Activated T-helper 17 cell treated with anti-CD3 and anti-CD28 coated beads, Interleukin-2, amount 50 U/mL, for 72 hours (primary cell): ENCODE data around the gene CFAP74. TPM values are rescaled to one million over a fixed set of nuclear protein-coding genes. Genes with fewer than 3 reads are reported as not detected.
"Not testable (repeated sequence)": the region's sequence is repeated elsewhere in the genome, so short reads cannot be mapped to it uniquely, and the experiment has no call there.

Experiments
- ATAC-seq: fragments of 150-1000 bp; cut with Tn5 transposase; replicated peaks from 2 replicates; pipeline ENCODE4 v1.10.0; 2021; ENCODE audit warnings: mild to moderate bottlenecking, moderate library complexity
- H3K27ac Mint-ChIP-seq: one replicate; pipeline ENCODE4 v1.8.0; 2022; ENCODE audit warnings: mixed read lengths
- H3K27me3 Mint-ChIP-seq: one replicate; pipeline ENCODE4 v1.8.0; 2022; ENCODE audit warnings: mixed read lengths
- H3K36me3 Mint-ChIP-seq: one replicate; pipeline ENCODE4 v1.8.0; 2022; ENCODE audit warnings: low read depth, mild to moderate bottlenecking, mixed read lengths
- H3K4me1 Mint-ChIP-seq: one replicate; pipeline ENCODE4 v1.8.0; 2022; ENCODE audit warnings: mixed read lengths
- H3K4me3 Mint-ChIP-seq: one replicate; pipeline ENCODE4 v1.8.0; 2022; ENCODE audit warnings: mild to moderate bottlenecking, mixed read lengths
- H3K9me3 Mint-ChIP-seq: one replicate; pipeline ENCODE4 v1.8.0; 2022; ENCODE audit warnings: mixed read lengths
- total RNA-seq, 2 donors: library from RNA; stranded (reverse); gene quantifications; one replicate each; pipeline ENCODE4 v1.2.3, GENCODE V29; 2022

The CFAP74 gene
- total RNA-seq, 2 donors from 2014 or later, result not detected

DNA sequence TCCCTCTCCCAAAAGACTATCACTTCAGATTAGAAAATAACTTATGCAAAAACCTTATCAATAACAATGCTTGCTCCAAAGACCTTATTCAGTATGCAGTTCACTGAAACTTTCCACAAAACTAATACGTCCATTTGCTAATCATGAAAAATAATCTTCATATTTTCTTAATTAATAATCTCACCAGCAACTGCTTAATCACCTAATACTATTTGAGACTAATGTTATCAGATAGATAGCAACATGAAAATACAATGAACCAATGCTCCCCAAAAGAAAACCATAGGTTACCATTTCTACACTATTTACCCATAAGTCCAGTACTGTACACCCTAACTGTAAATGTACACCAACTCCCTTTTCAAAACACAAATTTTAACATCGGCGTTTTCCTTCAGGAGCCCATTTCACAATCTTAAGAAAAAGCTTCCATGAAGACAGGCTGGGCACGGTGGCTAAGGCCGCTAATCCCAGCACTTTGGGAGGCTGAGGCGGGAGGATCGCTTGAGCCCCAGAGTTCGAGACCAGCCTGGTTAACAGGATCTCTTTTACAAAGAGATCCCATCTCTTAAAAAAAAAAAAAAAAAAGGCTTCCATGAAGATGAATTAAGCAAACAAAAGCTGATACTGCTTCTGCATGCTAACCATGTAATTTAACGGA is 114.4 kb downstream of the CFAP74 start:
- Mint-ChIP-seq H3K9me3 (no peaks in the 10 kb centered on the region), H3K27ac (peak overlapping the region; percentile 62), H3K27me3 (no peaks in the 10 kb centered on the region), H3K36me3 (peaks cover 35% of the 10 kb centered on the region), H3K4me3 (peak overlapping the region; percentile 90), H3K4me1 (peaks cover 16% of the 10 kb centered on the region)
- no peak for ATAC-seq

DNA sequence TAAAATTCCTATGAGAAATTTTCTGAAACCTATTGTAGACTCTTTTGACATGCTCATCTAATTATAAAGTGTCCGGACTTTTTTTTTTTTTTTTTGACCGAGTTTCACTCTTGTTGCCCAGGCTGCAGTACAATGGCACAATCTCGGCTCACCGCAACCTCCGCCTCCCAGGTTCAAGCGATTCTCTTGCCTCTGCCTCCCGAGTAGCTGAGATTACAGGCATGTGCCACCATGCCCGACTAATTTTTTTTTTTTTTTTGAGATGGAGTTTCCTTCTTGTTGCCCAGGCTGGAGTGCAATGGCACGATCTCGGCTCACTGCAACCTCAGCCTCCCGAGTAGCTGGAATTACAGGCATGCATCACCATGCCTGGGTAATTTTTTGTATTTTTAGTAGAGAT is 119.7 kb downstream of the CFAP74 start:
- Mint-ChIP-seq H3K4me1 (peaks cover 34% of the 10 kb centered on the region), H3K27ac (peak overlapping the region; percentile 52), H3K4me3 (peak overlapping the region; percentile 38), H3K36me3 (peaks cover 65% of the 10 kb centered on the region)
- H3K9me3 Mint-ChIP-seq, ATAC-seq, H3K27me3 Mint-ChIP-seq: not testable (repeated sequence)

DNA sequence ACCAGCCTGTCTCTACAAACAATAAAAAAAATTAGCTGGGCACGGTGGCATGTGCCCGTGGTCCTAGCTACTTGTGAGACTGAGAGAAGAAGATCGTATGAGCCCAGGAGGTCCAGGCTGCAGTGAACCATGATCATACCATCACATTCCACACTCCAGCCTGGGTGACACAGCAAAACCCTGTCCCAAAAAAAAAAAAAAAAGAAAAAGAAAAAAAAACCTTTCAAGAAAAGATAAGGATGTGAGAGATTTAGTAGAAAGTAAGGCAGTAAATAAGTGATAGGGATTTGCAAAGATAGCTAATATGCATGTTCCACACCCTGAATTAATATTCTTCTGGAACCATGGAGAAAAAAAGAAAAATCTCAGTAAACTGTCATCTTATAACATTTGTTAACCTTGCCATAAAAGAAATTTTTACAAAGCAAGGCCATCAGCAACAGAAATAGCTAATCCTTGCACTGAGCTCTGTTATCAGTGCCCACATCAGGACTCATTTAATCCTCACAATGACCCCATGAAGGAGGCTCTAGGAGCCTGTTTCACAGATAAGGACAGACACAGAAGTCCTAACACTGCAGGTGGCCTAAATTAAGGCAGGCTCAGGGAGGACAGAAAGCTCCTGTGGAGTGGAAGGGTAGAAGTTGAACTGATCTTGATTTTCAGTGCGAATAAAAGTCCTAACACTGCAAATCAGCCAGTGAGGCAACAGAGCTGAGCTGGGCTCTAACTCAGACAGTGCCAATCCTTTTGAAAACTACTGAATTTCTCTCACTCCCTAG is 120.3 kb downstream of the CFAP74 start:
- no peak for ATAC-seq
- no peaks in the 10 kb centered on the region for H3K9me3 Mint-ChIP-seq
- H3K27ac Mint-ChIP-seq, result peak overlapping the region; percentile 52
- no peaks in the 10 kb centered on the region for H3K27me3 Mint-ChIP-seq
- peaks cover 37% of the 10 kb centered on the region for H3K4me1 Mint-ChIP-seq
- H3K4me3 Mint-ChIP-seq, result peak overlapping the region; percentile 38
- H3K36me3 Mint-ChIP-seq, result peaks cover 65% of the 10 kb centered on the region

DNA sequence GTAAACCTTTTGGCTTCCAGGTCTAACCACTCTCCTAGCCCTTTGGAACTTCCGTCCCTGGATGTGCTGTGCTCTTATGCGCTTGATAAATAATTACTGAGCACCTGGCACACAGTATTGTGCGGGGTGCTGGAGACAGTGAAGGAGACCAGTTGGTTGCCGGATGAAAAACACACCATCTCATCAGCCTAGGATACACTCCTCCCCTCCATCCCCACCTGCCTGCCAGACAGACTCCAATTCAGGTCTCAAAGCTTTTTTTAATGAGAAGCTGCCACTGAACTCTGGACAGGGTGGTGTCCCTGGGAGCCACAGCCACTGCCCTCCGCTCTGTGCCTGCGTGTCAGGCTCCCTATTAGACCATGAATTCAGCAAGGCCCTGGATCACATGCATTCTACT is 121.9 kb downstream of the CFAP74 start:
- Mint-ChIP-seq H3K4me1 (peaks cover 37% of the 10 kb centered on the region), H3K36me3 (peaks cover 67% of the 10 kb centered on the region), H3K4me3 (peak overlapping the region; percentile 7), H3K9me3 (no peaks in the 10 kb centered on the region), H3K27ac (peak overlapping the region; percentile 46), H3K27me3 (no peaks in the 10 kb centered on the region)
- no peak for ATAC-seq

DNA sequence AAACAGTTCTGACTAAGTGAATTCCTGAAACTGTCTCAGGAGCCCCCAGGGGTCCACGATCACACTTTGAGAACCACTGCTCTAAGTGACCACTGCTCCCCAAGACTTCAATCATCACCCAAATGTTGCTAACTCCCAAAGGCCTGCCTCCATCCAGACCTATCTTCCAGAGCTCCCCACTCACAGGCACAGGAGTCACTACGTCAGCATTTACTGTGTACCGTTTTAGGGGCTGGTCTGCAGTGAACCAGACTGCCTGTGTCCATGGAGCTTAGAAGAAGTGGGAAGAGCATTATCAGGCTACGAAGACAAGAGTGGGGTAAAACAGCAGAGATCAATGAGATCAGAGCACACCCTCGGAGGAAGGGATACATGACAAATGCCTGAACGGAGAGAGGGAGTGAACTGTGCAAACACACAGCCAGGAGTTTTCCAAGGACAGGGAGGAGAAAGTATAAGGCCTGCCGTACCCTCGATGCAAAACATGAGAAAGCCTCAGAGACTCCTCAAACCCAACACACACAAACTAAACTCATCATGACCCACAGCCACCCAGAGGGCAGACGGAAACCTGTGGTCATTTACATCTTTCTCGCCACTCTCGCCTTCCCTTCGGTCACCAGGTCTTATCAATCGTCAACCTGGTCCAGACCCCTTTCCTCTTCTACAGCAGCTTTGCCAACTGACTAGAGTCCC is 122.8 kb downstream of the CFAP74 start:
- H3K9me3 Mint-ChIP-seq, result no peaks in the 10 kb centered on the region
- peak overlapping the region; percentile 46 for H3K27ac Mint-ChIP-seq
- H3K4me3 Mint-ChIP-seq, result peak overlapping the region; percentile 7
- H3K27me3 Mint-ChIP-seq, result no peaks in the 10 kb centered on the region
- peaks cover 70% of the 10 kb centered on the region for H3K36me3 Mint-ChIP-seq
- peaks cover 46% of the 10 kb centered on the region for H3K4me1 Mint-ChIP-seq
- no peak for ATAC-seq

DNA sequence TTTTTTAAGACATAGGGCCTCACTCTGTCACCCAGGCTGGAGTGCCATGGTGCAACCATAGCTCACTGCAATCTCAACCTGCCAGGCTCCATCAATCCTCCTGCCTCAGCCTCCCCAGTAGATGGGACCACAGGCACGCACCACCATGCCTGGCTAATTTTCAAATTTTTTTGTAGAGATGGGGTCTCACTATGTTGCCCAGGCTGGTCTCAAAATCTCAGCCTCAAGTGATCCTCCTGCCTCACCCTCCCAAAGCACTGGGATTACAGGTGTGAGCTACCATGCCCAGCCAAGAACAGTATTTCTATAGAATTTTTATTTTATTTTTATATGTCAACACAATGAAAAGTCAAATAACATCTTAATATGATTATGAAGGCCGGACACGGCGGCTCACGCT is 123.6 kb downstream of the CFAP74 start:
- Mint-ChIP-seq H3K36me3 (peaks cover 78% of the 10 kb centered on the region), H3K4me1 (peaks cover 52% of the 10 kb centered on the region), H3K27ac (no peak overlapping the region), H3K4me3 (no peak overlapping the region), H3K27me3 (no peaks in the 10 kb centered on the region), H3K9me3 (no peaks in the 10 kb centered on the region)
- ATAC-seq, result no peak

DNA sequence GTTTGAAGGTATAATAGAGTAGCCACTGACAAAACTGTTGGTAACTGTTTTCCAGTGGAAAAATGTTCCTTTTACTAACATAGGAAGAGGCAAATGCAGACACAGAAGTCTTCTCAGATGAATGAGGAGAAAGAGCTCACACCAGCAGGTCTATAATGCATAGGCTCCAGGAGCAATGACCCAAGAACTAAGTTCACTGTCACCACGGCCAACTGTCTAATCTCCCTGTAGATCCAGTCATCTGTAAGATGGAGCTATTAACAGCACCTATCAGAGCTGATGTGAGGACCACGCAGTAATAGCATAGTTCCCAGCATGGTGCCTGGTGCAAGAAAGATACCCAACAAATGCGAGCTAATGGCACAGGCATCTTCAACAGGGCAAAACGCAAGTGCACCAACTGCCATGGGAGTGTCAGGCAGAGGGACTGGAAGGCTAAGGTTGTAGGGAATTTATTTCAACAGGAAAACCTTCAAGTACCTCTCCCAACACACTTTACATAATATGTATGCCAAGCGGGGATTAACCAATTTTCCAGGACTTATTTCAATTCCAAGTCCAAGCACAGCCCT is 125.6 kb downstream of the CFAP74 start:
- no peak for ATAC-seq
- no peaks in the 10 kb centered on the region for H3K27me3 Mint-ChIP-seq
- peak overlapping the region; percentile 53 for H3K27ac Mint-ChIP-seq
- peaks cover 73% of the 10 kb centered on the region for H3K36me3 Mint-ChIP-seq
- peaks cover 53% of the 10 kb centered on the region for H3K4me1 Mint-ChIP-seq
- H3K9me3 Mint-ChIP-seq, result no peaks in the 10 kb centered on the region
- H3K4me3 Mint-ChIP-seq, result peak overlapping the region; percentile 43

DNA sequence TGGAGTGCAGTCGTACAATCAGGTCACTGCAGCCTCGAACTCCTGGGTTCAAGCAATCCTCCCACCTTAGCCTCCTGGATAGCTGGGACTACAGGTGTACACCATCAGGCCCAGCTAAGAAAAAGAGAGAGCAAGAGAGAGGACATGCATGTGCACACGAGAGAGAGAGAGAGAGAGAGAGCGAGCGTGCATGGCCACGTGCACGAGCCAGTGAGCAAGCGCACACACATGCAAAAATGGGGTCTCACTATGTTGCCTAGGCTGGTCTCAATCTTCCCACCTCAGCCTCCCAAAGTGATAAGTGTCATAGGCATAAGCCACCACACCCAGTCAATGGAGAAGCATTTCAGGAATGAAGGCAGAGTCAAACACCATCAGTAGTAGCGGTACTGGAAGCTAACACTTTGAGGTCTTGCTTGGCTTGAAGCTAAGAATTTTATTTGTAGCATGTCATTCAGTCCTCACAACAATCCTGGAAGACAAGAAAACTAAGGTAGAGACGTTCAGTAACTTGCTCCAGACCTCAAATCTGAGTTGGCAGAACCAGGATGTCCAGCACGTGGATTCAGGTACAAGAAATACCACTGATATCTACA is 127.2 kb downstream of the CFAP74 start:
- ATAC-seq, result peak; percentile 16
- H3K4me3 Mint-ChIP-seq, result peak overlapping the region; percentile 71

DNA sequence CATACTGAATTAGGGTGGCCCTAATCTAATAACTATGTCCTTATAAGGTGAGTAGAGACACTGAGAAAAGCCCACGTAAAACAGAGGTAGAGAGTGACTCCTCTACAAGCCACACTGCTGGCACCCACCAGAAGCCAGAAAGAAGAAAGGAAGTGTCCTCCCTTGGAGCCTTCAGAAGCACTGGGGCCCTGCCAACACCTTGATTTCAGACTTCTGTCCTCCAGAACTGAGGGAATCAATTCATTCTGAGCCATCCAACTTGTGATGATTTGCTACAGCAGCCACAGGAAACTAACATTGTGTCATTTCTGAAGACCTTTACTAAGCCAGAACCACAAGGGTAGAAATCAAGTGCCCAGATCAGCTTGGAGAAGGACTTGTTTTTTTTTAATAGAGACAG is 127.7 kb downstream of the CFAP74 start:
- H3K4me3 Mint-ChIP-seq, result peak overlapping the region; percentile 71
- H3K4me1 Mint-ChIP-seq, result peaks cover 59% of the 10 kb centered on the region
- no peaks in the 10 kb centered on the region for H3K9me3 Mint-ChIP-seq
- H3K27me3 Mint-ChIP-seq, result no peaks in the 10 kb centered on the region
- H3K27ac Mint-ChIP-seq, result peak overlapping the region; percentile 78
- peaks cover 80% of the 10 kb centered on the region for H3K36me3 Mint-ChIP-seq
- peak; percentile 92 for ATAC-seq

More for the DNA sequence above, 127.2 kb downstream of the CFAP74 start:
- Mint-ChIP-seq H3K27ac (peak overlapping the region; percentile 78), H3K36me3 (peaks cover 80% of the 10 kb centered on the region), H3K27me3 (no peaks in the 10 kb centered on the region), H3K4me1 (peaks cover 59% of the 10 kb centered on the region), H3K9me3 (no peaks in the 10 kb centered on the region)

DNA sequence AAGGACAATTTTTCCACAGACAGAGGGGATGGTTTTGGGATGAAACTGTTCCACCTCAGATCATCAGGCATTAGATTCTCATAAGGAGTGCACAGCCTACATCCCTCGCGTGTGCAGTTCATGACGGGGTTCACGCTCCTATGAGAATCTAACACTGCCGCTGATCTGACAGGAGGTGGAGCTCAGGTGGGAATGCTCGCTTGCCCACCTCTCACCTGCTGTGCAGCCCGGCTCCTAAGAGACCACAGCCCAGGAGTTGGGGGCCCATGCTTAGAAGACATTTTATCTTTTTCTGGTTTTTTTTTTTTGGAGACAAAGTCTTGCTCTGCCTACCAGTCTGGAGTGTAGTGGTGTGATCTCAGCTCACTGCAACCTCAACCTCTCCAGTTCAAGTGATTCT is 128.7 kb downstream of the CFAP74 start:
- Mint-ChIP-seq H3K27ac (no peak overlapping the region), H3K36me3 (peaks cover 82% of the 10 kb centered on the region), H3K9me3 (no peaks in the 10 kb centered on the region), H3K27me3 (no peaks in the 10 kb centered on the region), H3K4me3 (peak overlapping the region; percentile 71), H3K4me1 (peaks cover 57% of the 10 kb centered on the region)
- ATAC-seq, result no peak

DNA sequence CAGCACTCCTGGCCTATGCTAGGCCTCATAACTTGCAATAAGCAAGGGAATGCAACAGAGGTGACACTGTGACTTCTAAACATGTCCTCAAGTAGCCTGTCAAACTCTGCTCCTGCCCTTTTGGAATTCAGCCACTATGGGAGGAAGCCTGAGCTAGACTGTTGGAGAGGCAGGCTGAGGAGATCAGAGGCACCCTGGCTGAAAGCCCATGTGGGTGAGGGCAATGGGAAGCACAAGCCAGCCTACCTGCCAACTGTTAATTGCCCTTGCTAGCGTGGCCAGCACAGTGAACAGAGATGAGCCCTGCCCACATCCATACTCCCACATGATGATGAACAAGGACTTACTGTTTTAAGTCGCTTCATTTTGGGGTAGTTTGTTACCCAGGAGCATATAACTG is 130.4 kb downstream of the CFAP74 start:
- Mint-ChIP-seq H3K9me3 (no peaks in the 10 kb centered on the region), H3K4me1 (peaks cover 56% of the 10 kb centered on the region), H3K36me3 (peaks cover 65% of the 10 kb centered on the region), H3K27ac (no peak overlapping the region), H3K4me3 (no peak overlapping the region), H3K27me3 (no peaks in the 10 kb centered on the region)
- ATAC-seq, result no peak

DNA sequence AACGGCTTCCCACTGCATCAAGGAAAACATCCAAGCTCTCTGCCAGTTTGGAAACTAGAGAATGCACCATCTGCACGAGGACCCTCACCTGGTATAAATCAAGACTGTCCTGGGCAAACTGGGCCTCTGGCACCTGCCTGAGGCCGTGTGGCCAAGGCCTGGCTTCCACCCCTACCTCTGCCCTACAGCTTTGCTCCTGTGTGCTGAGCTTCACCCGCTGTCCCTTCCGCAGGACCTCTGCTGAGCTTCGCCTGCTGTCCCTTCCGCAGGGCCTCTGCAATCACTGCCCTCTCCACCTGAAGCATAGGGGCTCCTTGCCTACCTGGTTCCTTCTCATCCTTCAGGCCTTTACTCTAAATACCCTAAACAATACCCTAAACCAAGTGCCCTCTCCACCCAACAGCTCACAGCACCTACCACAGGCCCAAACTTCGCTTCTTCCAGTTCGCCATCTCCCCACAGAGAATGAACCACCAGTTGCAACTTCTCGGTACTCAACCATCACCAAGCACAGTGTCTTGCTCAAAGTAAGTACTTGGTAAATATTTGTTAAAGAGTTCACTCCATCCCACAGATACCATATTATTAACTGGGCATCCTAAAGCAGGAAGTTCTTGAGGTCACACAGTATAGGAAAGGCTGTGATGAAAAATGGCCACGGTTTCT is 131.1 kb downstream of the CFAP74 start:
- no peaks in the 10 kb centered on the region for H3K9me3 Mint-ChIP-seq
- H3K27ac Mint-ChIP-seq, result peak overlapping the region; percentile 23
- peaks cover 54% of the 10 kb centered on the region for H3K4me1 Mint-ChIP-seq
- H3K4me3 Mint-ChIP-seq, result peak overlapping the region; percentile 19
- peaks cover 60% of the 10 kb centered on the region for H3K36me3 Mint-ChIP-seq
- H3K27me3 Mint-ChIP-seq, result no peaks in the 10 kb centered on the region
- ATAC-seq, result no peak
